OCI-LY3 (cell line): ENCODE data around the gene BIVM.

Experiments used
- H2AFZ ChIP-seq: fragments of 200-600, 300-600 bp; shearing (Covaris generic); 2 replicates; pipeline ENCODE4 v1.6.0; 2014; ENCODE audit warnings: antibody characterized with exemption, low read depth, low read length
- H3K27ac ChIP-seq: fragments of 200-600, 300-600 bp; sonication (generic); 2 replicates; pipeline ENCODE4 v1.5.1; 2014; ENCODE audit warnings: mild to moderate bottlenecking, low read length, moderate library complexity, mixed read lengths
- H3K27me3 ChIP-seq: fragments of 200-600, 300-600 bp; sonication (generic); 2 replicates; pipeline ENCODE4 v1.6.1; 2014; ENCODE audit warnings: low read depth, low read length, mixed read lengths
- H3K36me3 ChIP-seq: fragments of 200-600, 300-600 bp; sonication (generic); replicated peaks from 2 replicates; pipeline ENCODE3; 2014; ENCODE audit warnings: low read depth, low read length, mixed read lengths
- H3K4me1 ChIP-seq: fragments of 300-600, 200-600 bp; sonication (generic); 2 replicates; pipeline ENCODE4 v1.6.1; 2014; ENCODE audit warnings: low read length, mixed read lengths
- H3K4me2 ChIP-seq: fragments of 200-600, 300-600 bp; sonication (generic); 2 replicates; pipeline ENCODE4 v1.6.1; 2014; ENCODE audit warnings: low read length, mixed read lengths
- H3K4me3 ChIP-seq: fragments of 300-600, 200-600 bp; sonication (generic); 2 replicates; pipeline ENCODE4 v1.5.1; 2014; ENCODE audit warnings: antibody characterized with exemption, mild to moderate bottlenecking, low read length, moderate library complexity
- H3K79me2 ChIP-seq: fragments of 300-600, 200-600 bp; shearing (Covaris generic); 2 replicates; pipeline ENCODE4 v1.6.1; 2014; ENCODE audit warnings: mild to moderate bottlenecking, low read length, mixed read lengths
- H3K9ac ChIP-seq: fragments of 300-600, 200-600 bp; shearing (Covaris generic); 2 replicates; pipeline ENCODE4 v1.6.0; 2014; ENCODE audit warnings: mild to moderate bottlenecking, low read length, moderate library complexity
- H3K9me3 ChIP-seq: fragments of 200-600, 300-600 bp; shearing (Covaris generic); 2 replicates; pipeline ENCODE4 v1.6.1; 2014; ENCODE audit warnings: low read length, mixed read lengths; ENCODE audit not compliant: insufficient read depth
- H4K20me1 ChIP-seq: fragments of 200-600, 300-600 bp; sonication (generic); 2 replicates; pipeline ENCODE4 v1.6.1; 2016; ENCODE audit warnings: low read length, mixed read lengths; ENCODE audit not compliant: insufficient read depth
- CTCF ChIP-seq: fragments of 200-600, 300-600 bp; sonication (generic); IDR thresholded peaks from 2 replicates; pipeline ENCODE4 v1.5.1; 2014; ENCODE audit warnings: antibody characterized with exemption, low read length, low read depth
- EZH2phosphoT487 ChIP-seq: fragments of 200-600 bp; shearing (Covaris generic); IDR thresholded peaks from 2 replicates; pipeline ENCODE4 v1.6.1; 2018; ENCODE audit warnings: antibody characterized with exemption, mixed run types, low read depth

BIVM gene

GRCh38 chr13:102774214-102774568 lies 24.7 kb upstream of the BIVM start:
- Histone ChIP-seq H3K27ac (no peak overlapping the region), H2AFZ (peak overlapping the region; percentile 85)
- TF ChIP-seq EZH2phosphoT487 (no peak), CTCF (no peak)

GRCh38 chr13:102774591-102775520 lies 24.1 kb upstream of the BIVM start:
- H3K4me2 ChIP-seq: peak overlapping the region; percentile 85; the same call in 1 of the 2 replicates
- H2AFZ ChIP-seq: no peak overlapping the region
- no peak overlapping the region for H3K27ac ChIP-seq

More at GRCh38 chr13:102774214-102774568, 24.7 kb upstream of the BIVM start:
- Histone ChIP-seq H3K9me3 (no peaks in the 10 kb centered on the region), H3K4me1 (peaks cover 22% of the 10 kb centered on the region), H4K20me1 (0 out of 2 replicates have a peak, but pooled peaks cover 5% of the 10 kb centered on the region), H3K36me3 (peaks cover 3% of the 10 kb centered on the region), H3K4me3 (peak overlapping the region; percentile 92), H3K9ac (peak overlapping the region; percentile 88; the same call in 1 of the 2 replicates), H3K4me2 (peak overlapping the region; percentile 85), H3K79me2 (peaks cover 22% of the 10 kb centered on the region), H3K27me3 (no peaks in the 10 kb centered on the region)

GRCh38 chr13:102776271-102776670 lies 22.6 kb upstream of the BIVM start:
- no peak overlapping the region for H3K27ac ChIP-seq
- H2AFZ ChIP-seq: no peak overlapping the region
- no peak for TF ChIP-seq CTCF
- TF ChIP-seq EZH2phosphoT487: no peak
- H3K4me2 ChIP-seq: no peak overlapping the region
- H3K9me3 ChIP-seq: no peaks in the 10 kb centered on the region
- no peaks in the 10 kb centered on the region for H3K27me3 ChIP-seq
- peaks cover 3% of the 10 kb centered on the region for H3K36me3 ChIP-seq
- no peak overlapping the region for H3K9ac ChIP-seq
- H3K4me1 ChIP-seq: peaks cover 19% of the 10 kb centered on the region
- no peak overlapping the region for H3K4me3 ChIP-seq
- H3K79me2 ChIP-seq: peaks cover 18% of the 10 kb centered on the region
- H4K20me1 ChIP-seq: 0 out of 2 replicates have a peak, but pooled peaks cover 5% of the 10 kb centered on the region

More at GRCh38 chr13:102774591-102775520, 24.1 kb upstream of the BIVM start:
- peaks cover 22% of the 10 kb centered on the region for H3K4me1 ChIP-seq
- no peak overlapping the region for H3K4me3 ChIP-seq
- 0 out of 2 replicates have a peak, but pooled peaks cover 5% of the 10 kb centered on the region for H4K20me1 ChIP-seq
- peaks cover 22% of the 10 kb centered on the region for H3K79me2 ChIP-seq
- peaks cover 3% of the 10 kb centered on the region for H3K36me3 ChIP-seq
- no peaks in the 10 kb centered on the region for H3K9me3 ChIP-seq
- H3K27me3 ChIP-seq: no peaks in the 10 kb centered on the region
- no peak overlapping the region for H3K9ac ChIP-seq
- TF ChIP-seq CTCF: no peak
- no peak for TF ChIP-seq EZH2phosphoT487

GRCh38 chr13:102777736-102778135 lies 21.2 kb upstream of the BIVM start:
- Histone ChIP-seq H3K79me2 (peaks cover 5% of the 10 kb centered on the region), H3K9ac (no peak overlapping the region), H3K9me3 (no peaks in the 10 kb centered on the region), H3K4me3 (no peak overlapping the region), H3K27me3 (no peaks in the 10 kb centered on the region), H3K36me3 (peaks cover 4% of the 10 kb centered on the region), H3K27ac (no peak overlapping the region), H4K20me1 (no peaks in the 10 kb centered on the region), H3K4me2 (no peak overlapping the region), H3K4me1 (peaks cover 6% of the 10 kb centered on the region; the same call in 1 of the 2 replicates), H2AFZ (no peak overlapping the region)
- no peak for TF ChIP-seq EZH2phosphoT487
- no peak for TF ChIP-seq CTCF
